IPS DF 6.9 (cell line): Measurements from ENCODE around the gene TRIM71.
"Not testable (repeated sequence)": the region's sequence is repeated elsewhere in the genome, so short reads cannot be mapped to it uniquely, and the experiment has no call there.

Experiments used
- DNase-seq: peaks from one replicate; pipeline ENCODE4 v3.0.0-alpha.2; 2013; ENCODE audit warnings: low read depth, low spot score
- H3K27ac ChIP-seq: one replicate; pipeline ENCODE4 v1.5.1; 2013; ENCODE audit warnings: low read length, control low read depth
- H3K27me3 ChIP-seq: 2 replicates; pipeline ENCODE4 v1.6.1; 2013; ENCODE audit warnings: mild to moderate bottlenecking, low read length; ENCODE audit not compliant: control insufficient read depth, insufficient read depth
- H3K36me3 ChIP-seq: 2 replicates; pipeline ENCODE4 v1.6.1; 2013; ENCODE audit warnings: low read length; ENCODE audit not compliant: control insufficient read depth, insufficient read depth
- H3K4me1 ChIP-seq: 2 replicates; pipeline ENCODE4 v1.6.1; 2013; ENCODE audit warnings: low read length; ENCODE audit not compliant: control insufficient read depth, insufficient read depth
- H3K4me3 ChIP-seq: 2 replicates; pipeline ENCODE4 v1.5.1; 2013; ENCODE audit warnings: mild to moderate bottlenecking, low read length
- H3K9me3 ChIP-seq: 2 replicates; pipeline ENCODE4 v1.6.1; 2013; ENCODE audit warnings: low read length, inconsistent platforms; ENCODE audit not compliant: control insufficient read depth, insufficient read depth
- whole genome bisulfite sequencing: extraction: QIAGEN DNeasy Blood & Tissue Kit; methylation state at CpG from one replicate; pipeline ENCODE4 v1.1.7; 2013; ENCODE audit warnings: mixed read lengths, missing lambda C conversion rate; ENCODE audit not compliant: insufficient read length, insufficient coverage; 5-methylcytosine and 5-hydroxymethylcytosine counted together

Gene TRIM71

DNA sequence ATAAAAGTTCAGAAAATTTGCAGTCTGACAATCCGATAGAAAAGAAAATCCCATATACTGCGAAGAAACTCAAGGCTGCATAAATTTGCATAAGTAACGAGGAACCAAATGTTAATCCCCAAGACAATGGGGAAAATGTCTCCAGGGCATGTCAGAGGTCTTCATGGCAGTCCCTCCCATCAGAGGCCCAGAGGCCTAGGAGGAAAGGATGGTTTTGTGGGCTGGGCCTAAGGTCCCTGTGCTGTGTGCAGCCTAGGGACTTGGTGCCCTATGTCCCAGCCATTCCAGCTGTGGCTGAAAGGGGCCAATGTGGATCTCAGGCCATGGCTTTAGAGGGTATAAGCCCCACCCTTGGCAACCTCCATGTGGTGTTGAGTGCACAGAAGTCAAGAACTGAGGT is 112.4 kb downstream of the TRIM71 start:
- H3K27ac ChIP-seq, result no peak overlapping the region
- H3K4me1 ChIP-seq, result no peaks in the 10 kb centered on the region
- H3K36me3 ChIP-seq, result no peaks in the 10 kb centered on the region
- H3K4me3 ChIP-seq, result no peak overlapping the region
- H3K27me3 ChIP-seq, result no peaks in the 10 kb centered on the region
- DNase-seq, result no peak
- H3K9me3 ChIP-seq, result no peaks in the 10 kb centered on the region
- no CpG with 5 or more reads among the region's 3 CpGs for WGBS

DNA sequence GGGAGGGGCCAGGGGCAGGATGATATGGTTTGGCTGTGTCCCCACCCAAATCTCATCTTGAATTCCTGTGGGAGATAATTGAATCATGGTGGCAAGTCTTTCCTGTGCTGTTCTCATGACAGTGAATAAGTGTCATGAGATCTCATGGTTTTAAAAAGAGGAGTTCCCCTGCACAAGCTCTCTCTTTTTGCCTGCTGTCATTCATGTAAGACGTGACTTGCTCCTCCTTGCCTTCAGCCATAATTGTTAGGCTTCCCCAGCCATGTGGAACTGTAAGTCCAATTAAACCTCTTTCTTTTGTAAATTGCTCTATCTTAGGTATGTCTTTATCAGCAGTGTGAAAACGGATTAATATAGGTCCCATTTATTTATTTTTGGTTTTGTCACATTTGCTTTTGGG is 113.5 kb downstream of the TRIM71 start:
- DNase-seq, result not testable (repeated sequence)
- no CpG with 5 or more reads among the region's 2 CpGs for WGBS

DNA sequence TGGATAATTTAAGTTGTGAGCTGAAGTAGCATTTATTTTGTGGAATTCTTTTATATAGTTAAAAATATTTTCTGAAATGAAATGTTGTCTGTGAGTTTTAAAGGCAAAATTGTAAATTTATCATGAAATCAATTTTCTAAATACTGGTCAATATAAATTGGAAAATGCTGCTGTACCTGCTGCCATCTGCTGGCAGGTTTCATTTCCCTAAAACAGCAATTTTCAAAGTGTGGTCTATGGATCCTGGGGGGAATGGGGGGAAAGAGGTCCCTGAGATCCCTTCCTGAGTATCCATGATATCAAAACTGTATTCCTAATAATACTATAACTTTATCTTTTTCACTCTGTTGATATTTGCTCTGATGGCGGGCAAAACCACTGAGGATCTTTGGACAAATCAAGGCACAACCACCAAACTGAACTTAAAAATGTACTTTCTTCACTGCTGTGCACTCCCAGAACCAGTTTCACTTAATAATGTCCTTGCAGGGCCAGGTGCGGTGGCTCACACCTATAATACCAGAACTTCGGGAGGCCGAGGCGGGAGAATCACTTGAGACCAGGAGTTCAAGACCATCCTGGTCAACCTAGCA is 116.4 kb downstream of the TRIM71 start:
- Histone ChIP-seq H3K27me3 (no peaks in the 10 kb centered on the region), H3K4me3 (no peak overlapping the region), H3K36me3 (no peaks in the 10 kb centered on the region), H3K9me3 (no peaks in the 10 kb centered on the region), H3K27ac (no peak overlapping the region), H3K4me1 (no peaks in the 10 kb centered on the region)
- no CpG with 5 or more reads among the region's 5 CpGs for WGBS
- no peak for DNase-seq

More for the DNA sequence above, 113.5 kb downstream of the TRIM71 start:
- H3K36me3 ChIP-seq, H3K9me3 ChIP-seq, H3K27me3 ChIP-seq, H3K4me3 ChIP-seq, H3K27ac ChIP-seq, H3K4me1 ChIP-seq: not testable (repeated sequence)

DNA sequence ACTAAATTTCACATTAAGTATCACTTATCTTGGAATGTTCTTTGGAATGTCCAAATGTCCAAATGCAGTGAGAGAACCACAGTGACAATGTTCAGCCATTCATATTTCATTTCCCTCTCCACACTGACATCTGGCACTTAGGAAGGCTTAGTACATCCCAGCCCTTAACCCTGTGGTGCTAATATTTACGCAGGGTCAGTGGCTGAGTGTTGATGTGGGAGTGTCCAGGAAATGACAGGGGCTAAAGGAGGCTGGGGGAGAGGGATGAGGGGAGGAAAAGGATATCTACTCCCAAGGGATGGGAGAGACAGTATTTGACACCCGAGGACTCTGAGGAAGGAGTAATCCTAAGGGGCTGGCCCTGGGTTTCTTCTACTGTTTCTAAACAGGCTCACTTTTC is 119.5 kb downstream of the TRIM71 start:
- Histone ChIP-seq H3K36me3 (no peaks in the 10 kb centered on the region), H3K27me3 (no peaks in the 10 kb centered on the region), H3K4me3 (no peak overlapping the region), H3K9me3 (no peaks in the 10 kb centered on the region), H3K27ac (no peak overlapping the region), H3K4me1 (no peaks in the 10 kb centered on the region)
- no CpG with 5 or more reads among the region's 2 CpGs for WGBS
- DNase-seq, result no peak

DNA sequence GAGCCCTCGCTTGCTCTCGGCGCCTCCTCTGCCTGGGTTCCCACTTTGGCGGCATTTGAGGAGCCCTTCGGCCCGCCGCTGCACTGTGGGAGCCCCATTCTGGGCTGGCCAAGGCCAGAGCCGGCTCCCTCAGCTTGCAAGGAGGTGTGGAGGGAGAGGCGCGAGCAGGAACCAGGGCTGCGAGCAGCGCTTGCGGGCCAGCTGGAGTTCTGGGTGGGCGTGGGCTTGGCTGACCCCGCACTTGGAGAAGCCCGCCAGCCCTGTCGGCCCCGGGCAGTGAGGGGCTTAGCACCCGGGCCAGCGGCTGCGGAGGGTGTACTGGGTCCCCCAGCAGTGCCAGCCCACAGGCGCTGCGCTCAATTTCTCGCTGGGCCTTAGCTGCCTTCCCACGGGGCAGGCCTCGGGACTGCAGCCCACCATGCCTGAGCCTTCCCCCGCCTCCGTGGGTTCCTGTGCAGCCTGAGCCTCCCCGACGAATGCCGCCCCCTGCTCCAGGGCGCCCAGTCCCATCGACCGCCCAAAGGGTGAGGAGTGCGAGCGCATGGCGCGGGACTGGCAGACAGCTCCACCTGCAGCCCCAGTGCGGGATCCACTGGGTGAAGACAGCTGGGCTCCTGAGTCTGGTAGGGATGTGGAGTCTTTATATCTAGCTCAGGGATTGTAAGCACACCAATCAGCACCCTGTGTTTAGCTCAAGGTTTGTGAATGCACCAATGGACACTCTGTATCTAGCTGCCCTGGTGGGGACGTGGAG is 121.9 kb downstream of the TRIM71 start:
- DNase-seq, result not testable (repeated sequence)

DNA sequence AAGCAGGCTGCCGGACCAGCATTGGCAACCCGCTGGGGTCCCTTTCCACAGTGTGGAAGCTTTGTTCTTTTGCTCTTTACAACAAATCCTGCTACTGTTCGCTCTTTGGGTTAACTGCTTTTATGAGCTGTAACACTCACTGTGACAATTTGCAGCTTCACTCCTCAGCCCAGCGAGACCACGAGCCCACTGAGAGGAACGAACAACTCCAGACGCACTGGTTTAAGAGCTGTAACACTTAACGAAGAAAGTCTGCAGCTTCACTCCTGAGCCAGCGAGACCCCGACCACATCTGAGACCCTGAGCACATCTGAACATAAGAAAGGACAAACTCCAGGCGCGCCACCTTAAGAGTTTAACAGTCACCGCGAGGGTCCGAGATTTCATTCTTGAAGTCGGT is 122.9 kb downstream of the TRIM71 start:
- H3K27ac ChIP-seq, result no peak overlapping the region
- H3K36me3 ChIP-seq, result no peaks in the 10 kb centered on the region
- no peaks in the 10 kb centered on the region for H3K27me3 ChIP-seq
- H3K9me3 ChIP-seq, result no peaks in the 10 kb centered on the region
- H3K4me1 ChIP-seq, result no peaks in the 10 kb centered on the region
- no peak overlapping the region for H3K4me3 ChIP-seq
- no CpG with 5 or more reads among the region's 16 CpGs for WGBS
- DNase-seq, result no peak

More for the DNA sequence above, 121.9 kb downstream of the TRIM71 start:
- no CpG with 5 or more reads among the region's 40 CpGs for WGBS
- H3K9me3 ChIP-seq, H3K27me3 ChIP-seq, H3K4me3 ChIP-seq, H3K27ac ChIP-seq, H3K36me3 ChIP-seq, H3K4me1 ChIP-seq: not testable (repeated sequence)

DNA sequence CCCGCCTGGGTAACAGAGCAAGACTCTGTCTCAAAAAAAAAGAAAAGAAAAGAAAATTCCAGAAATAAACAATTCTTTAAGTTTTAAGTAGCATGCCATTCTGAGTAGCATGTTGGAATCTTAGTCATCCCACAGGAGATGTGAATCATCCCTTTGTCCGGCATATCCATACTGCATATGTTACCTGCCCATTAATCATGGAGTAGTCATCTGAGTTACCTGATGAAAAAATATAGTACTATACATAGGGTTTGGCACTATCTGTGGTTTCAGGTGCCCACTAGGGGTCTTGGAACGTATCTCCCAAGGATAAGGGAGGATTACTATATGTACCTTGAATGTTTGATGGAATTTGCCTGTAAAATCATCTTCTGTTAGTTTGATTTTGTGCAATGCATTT is 127.3 kb downstream of the TRIM71 start:
- no peaks in the 10 kb centered on the region for H3K27me3 ChIP-seq
- no peaks in the 10 kb centered on the region for H3K9me3 ChIP-seq
- no peak overlapping the region for H3K27ac ChIP-seq
- H3K4me1 ChIP-seq, result no peaks in the 10 kb centered on the region
- no CpG with 5 or more reads among the region's 3 CpGs for WGBS
- H3K4me3 ChIP-seq, result no peak overlapping the region
- DNase-seq, result no peak
- no peaks in the 10 kb centered on the region for H3K36me3 ChIP-seq

DNA sequence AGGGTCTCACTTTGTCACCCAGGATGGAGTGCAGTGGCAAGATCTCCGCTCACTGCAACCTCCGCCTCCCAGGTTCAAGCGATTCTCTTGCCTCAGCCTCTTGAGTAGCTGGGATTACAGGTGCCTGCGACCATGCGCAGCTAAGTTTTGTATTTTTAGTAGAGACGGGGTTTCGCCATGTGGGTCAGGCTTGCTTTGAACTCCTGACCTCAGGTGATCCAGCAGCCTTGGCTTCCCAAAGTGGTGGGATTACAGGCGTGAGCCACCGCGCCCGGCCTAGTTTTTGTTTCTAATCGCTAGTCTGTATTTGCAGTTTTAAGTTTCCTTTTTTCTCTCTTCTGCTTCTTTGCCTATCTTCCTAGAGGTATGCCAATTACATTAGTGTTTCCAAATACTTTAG is 127.8 kb downstream of the TRIM71 start:
- not testable (repeated sequence) for H3K4me3 ChIP-seq, DNase-seq, H3K27ac ChIP-seq, H3K36me3 ChIP-seq, H3K9me3 ChIP-seq, H3K4me1 ChIP-seq, H3K27me3 ChIP-seq
- no CpG with 5 or more reads among the region's 12 CpGs for WGBS

DNA sequence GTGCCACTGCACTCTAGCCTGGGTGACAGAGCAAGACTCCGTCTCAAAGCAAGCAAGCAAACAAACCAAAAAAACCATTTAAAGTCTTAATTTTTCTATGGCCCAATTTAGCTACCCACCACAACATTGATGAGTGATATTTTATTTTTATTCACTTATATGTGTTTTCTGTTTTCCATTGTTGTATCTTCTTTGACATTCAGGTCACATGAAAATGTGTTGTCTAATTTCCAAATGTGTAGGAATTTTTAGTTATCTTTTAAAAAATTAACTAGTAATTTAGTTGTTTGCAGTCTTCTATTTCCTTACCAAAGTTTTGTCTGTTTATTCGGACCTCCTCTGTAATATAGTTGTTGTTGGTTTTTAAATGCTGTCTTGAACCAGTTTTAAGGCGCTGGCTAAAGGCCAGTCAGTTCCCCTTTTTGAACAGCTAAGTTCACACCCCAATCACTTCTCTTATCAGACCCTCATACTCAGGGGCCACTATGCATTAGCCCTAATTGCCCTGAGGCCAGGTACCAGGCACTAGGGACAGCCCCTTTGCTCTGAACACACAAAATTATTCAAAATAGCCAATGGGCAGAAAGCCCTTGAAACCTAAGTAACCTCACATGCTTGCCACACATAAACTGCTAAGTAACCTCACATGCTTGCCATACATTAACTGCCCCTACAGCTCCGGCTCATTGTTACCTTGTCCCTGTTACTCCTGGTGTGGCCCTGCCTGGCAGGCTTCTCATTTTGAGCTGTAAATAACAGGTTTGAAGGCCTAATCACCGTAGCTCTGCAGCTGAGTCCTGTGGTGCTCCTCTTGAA is 129.4 kb downstream of the TRIM71 start:
- H3K27ac ChIP-seq, result no peak overlapping the region
- WGBS, result no CpG with 5 or more reads among the region's 5 CpGs

More for the DNA sequence above, 129.4 kb downstream of the TRIM71 start:
- H3K4me3 ChIP-seq, result no peak overlapping the region
- H3K27me3 ChIP-seq, result no peaks in the 10 kb centered on the region
- H3K9me3 ChIP-seq, result no peaks in the 10 kb centered on the region
- H3K4me1 ChIP-seq, result no peaks in the 10 kb centered on the region
- H3K36me3 ChIP-seq, result no peaks in the 10 kb centered on the region
- no peak for DNase-seq
